HG02840 (cell line): ENCODE measurements around the gene NTM.
"Not testable (repeated sequence)": the region's sequence is repeated elsewhere in the genome, so short reads cannot be mapped to it uniquely, and the experiment has no call there.

Experiments
- ATAC-seq: cut with Tn5 transposase; IDR thresholded peaks from one replicate; pipeline ENCODE4 v1.9.1; 2021; ENCODE audit warnings: mild to moderate bottlenecking, moderate library complexity, moderate number of reproducible peaks; ENCODE audit not compliant: unreplicated experiment, low FRiP score

Gene NTM

DNA sequence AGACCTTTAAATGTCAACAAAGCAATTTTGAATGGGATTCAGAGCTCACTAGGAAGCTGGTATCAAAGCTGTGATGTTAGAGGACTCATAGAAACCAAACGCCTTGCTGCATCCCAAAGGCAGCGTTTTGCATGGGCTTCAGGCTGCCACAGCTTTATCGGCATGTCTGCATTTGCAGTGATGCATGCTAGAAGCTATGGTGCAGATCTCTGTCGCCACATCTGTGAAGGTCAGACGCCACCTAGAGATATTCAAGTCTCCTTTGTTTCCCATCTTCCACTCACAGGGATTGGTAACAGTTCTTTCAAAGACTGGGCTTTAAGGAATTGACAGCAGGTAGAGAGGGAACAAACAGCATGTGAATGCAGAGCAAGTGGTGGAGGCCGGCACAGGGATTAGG is 47.8 kb downstream of the NTM start:
- ATAC-seq: no peak

DNA sequence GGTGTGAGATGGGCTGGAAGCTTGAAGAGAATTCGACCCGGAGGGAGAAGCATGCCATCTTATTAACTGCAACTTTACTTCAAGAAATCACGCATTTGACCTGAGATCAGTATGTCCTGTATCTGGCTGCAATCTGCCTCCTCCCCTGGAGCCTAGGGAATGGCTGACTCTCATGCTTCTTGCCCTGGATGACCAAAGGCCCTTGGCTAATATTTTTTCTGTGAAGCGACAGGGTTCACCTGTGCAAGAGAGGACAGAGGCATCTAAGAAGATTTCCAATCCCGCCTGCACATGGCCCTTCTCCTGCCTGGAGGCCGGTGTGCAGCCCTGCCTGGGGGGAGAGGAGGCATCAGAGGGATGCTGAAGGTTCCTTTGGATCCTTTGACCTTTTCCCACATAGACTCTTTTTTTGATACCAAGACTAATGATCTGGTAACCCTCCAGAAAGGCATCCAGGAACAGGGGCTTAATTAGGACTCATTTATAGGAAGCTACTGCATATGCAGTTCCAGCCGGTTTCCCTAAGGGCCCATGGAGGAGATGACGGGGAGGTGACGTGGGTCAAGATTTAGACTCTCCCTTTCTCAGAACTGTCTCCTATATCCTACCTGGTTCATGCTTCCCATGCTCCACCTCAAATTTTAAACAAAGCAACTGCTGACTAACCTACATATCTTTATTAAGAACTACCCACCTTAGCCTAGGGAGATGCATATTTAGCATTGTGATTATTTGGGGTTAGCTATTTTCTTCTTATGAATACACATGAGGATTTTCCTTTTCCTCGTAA is 50.8 kb downstream of the NTM start:
- ATAC-seq: no peak

GRCh38 chr11:131422029-131422428 is 51.6 kb downstream of the NTM start:
- ATAC-seq: no peak

- no peak for ATAC-seq
Measured at GRCh38 chr11:131422496-131422895, 52.1 kb downstream of the NTM start.

DNA sequence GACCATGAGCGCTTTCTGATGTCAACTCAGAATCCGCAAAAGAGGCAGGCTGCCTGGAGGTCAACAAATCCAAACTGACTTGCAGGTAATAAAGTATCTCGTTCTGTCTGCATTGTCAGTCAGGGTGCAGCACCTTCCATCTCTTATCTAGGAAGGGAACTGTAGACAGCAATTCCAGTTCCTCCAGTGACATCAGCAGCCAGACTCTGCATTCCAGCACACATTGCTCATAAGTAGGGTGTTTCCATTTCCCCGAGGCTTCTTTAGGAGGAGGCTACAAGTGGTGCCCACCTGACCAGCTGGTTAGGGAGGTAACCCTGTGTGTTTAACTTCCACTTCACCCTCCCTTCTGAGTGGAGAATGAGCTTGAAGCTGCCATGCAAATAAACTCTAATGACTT is 53.3 kb downstream of the NTM start:
- no peak for ATAC-seq

DNA sequence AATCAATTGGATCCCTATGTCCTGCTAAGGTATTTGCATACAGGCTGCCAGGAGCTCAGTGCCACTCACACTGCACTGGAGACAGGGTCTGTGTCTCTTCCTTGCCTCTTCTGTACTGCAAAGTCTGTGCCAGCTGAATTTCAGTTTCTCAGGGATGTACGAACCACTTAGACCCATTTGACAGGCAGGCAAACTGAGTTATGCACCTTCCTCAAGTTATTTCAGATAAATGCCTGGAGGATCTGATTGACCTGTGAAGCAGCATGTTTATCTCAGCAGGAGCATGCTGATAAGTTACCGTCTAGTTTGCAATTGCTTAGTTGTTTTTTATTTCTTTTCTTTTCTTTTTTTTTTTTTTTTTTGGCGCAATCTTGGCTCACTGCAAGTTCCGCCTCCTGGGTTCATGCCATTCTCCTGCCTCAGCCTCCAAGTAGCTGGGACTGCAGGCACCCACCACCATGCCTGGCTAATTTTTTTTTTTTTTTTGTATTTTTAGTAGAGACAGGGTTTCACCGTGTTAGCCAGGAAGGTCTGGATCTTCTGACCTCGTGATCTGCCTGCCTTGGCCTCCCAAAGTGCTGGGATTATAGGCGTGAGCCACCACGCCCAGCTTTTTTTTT is 54.0 kb downstream of the NTM start:
- not testable (repeated sequence) for ATAC-seq

GRCh38 chr11:131425285-131425684 is 54.9 kb downstream of the NTM start:
- ATAC-seq: no peak

DNA sequence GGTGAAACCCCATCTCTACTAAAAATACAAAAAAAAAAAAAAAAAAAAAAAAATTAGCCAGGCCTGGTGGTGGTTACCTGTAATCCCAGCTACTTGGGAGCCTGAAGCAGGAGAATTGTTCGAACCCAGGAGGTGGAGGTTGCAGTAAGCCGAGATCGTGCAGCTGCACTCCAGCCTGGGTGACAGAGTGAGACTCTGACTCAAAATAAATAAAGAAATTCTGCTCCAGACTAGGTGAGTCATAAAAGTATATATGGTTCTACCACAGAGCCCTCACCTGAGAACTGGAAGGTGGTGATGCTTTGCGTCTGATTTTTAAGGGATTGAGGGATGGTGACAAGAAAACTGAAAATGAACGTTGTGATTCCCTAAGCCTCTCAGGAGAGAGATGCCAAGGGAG is 58.4 kb downstream of the NTM start:
- ATAC-seq: no peak

- ATAC-seq: no peak
Measured at GRCh38 chr11:131430473-131431208, 60.2 kb downstream of the NTM start.

DNA sequence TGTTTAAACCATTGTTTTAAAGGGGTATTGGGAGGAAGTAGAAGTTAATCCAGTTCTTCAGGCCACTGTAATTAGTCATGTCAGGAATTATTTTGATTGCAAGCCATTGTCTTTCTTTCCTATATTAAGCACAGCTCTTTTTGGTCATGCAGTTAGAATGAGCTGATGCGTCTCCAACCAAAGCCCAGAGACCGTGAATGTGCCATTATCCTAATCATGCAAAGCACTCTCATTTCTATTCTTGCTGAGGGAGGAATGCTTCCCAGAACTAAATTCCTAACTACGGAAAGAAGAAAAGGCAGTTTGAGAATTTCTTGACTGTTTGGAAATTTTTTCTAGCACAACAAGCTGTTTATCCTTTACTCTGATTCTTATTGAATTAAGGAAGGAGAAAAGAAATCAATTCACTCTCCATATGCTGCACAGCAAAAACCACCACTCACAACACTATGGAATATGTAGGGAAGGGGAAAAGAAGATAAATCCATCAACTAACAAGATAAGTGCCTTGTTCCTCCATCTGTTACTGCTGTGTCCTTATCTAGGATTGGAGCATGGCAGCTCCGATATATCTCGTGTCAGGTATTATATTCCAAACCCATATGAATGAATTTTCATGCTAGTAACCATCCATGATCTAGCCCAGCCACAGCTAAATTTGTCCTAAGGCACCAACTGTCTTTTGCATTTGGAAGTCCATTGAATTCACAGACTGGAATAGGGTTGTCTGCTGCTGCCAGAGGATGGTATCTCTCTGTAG is 70.8 kb downstream of the NTM start:
- no peak for ATAC-seq

DNA sequence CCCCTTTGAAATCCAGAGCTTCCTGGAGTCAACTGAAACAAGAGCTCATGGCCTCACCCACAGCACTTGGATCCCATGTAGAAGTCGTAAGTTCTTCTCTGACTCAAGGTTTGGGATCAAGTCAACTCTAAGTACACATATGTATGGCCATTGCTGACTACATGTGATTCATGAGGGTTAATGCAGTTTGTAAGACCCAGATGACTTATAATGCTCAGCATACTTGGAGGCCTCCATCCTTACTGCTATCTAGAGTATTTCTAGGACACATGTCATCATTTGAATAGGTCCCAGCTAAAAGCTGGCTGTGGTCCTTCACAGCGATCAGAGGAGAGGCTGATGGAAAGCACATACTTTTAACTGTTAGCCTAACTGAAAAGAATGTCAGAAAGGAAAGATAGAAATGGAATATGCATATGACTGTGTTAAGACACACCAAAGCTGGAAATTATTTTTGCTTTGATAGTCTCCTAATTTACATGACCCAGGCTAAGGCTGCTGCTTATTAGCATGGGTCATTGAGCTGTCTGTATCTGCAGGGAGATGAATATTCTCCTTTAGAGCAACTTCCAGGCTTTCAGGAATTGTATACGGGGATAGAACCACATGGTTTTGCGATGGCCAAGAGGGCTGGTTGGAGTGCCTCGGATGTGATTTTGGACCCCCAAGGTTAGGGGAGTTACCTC is 76.3 kb downstream of the NTM start:
- no peak for ATAC-seq

DNA sequence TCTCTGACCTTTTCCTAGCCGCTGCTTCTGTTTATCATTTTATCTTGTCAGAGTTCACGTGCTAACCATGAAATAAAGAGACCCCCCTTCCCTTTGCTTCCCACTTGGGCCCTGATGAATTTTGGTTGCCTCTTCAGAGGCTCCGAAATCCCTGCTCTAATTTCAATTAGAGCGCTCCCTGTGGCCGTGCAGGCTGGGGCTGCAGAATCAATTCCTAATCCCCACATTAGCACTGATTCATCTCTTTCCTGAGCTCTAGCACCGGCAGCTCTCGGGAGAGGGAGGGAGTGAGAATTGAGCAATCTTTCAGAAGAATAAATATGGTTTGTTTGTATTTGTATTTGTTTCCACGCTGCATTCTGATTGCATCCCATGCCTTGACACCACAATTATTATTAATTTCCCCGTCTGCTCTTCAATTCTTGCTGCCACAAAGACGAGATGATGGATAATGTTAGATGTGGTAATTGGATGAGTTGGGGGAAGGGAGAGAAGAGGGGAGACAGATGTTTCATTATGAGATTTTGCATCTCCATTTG is 76.9 kb downstream of the NTM start:
- no peak for ATAC-seq

DNA sequence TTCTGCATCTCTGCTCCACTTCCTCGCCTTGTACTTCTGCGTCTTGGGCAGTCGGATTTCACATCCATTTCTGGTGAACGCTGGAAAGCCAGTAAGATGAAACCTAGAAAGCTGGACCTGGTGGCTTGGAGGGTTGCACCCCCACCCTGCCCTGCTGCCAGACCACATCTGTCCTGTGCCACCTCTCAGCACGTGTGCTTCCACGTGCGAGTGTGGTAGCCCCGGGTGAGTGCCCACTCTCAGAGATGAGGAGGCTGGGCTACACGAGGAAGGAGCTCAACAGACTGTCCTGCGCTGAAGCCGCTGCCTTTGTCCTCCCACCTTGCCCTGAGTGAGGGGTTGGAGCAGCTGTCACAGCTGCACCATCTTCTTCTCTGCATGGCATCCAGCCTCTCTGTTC is 77.5 kb downstream of the NTM start:
- ATAC-seq: no peak

DNA sequence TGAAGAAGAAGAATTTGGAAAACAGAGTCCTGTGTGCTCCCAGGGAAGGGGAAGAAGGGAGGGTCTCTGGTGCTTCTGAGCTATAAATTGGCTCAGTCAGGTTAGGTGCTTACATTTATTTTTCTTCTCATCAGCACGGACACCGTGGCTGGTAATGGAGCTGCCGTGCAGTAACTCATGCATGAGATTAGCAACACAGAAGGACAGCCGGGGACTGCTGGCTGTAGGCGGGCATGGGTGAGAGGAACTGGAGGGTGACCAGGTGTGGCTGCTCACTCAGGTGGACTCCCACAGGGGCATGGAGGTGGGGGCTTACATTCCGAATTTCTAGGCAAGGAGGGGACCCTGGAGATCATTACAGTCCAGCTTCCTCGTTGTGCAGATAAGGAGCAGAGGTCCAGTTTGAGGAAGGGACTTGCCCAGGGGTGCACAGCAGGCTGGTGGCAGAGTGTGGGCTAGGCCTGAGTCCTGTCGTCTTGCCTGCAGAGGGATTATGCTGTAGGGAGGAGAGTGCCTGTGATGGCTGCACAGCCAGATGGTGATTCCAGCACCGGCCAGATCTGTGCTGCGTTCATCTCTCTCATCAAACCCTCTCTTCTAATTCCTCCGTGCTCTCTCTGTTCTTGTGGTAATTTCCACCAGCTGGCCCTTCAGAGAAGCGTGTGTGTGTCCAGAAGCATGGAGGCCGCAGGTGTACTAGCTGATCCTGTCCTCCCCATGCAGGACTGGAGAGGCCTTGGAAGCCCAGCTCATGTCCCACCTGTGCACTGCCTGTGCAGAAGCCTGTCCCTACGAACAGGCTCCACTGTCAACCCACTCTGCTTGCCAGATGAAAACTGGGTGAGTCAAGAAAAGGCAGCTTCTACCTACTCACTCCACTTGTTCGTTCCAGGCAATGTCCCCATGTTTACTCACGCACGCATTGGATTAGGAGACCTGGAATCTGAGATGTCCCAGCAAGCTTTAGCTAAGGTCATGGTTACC is 78.9 kb downstream of the NTM start:
- no peak for ATAC-seq

DNA sequence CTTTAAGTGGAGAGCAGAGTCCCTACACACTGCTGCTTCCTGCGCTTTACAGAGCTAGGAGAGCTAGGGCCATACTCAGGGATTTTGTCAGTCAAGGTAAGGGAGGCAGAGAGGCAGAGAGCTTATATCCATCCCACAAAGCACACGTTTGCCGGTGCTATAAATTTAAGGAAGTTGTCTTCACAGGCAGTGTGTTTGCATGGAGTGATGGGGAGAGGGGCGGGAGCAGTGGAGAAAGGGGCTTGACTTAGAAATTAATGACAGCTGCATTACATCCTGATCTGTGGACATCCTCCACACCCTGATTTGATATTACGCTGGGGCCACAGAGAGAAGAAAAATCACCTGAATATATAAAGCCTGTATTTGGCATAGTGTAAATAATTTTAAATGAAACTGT is 84.1 kb downstream of the NTM start:
- ATAC-seq: no peak

- no peak for ATAC-seq
Measured at GRCh38 chr11:131454989-131455388, 84.6 kb downstream of the NTM start.

GRCh38 chr11:131455843-131456704 is 85.7 kb downstream of the NTM start:
- no peak for ATAC-seq

- ATAC-seq: no peak
Measured at GRCh38 chr11:131457163-131457562, 86.7 kb downstream of the NTM start.
